BLaER1 treated with 17β-estradiol and CSF1 and Interleukin-3, amounts not matched to agents 10 nM and 100 nM (cell line): ENCODE results near the gene AQP12A.

ENCODE experiments used
- H3K27ac ChIP-seq, 11 experiments: shearing (Covaris generic); formaldehyde crosslinking; 2 replicates each; pipeline ENCODE4 v1.8.1; 2022
- H3K27me3 ChIP-seq, 11 experiments: shearing (Covaris generic); formaldehyde crosslinking; 2 replicates each; pipeline ENCODE4 v1.8.1; 2022
- H3K36me3 ChIP-seq, 11 experiments: shearing (Covaris generic); formaldehyde crosslinking; 2 replicates each; pipeline ENCODE4 v1.8.1; 2022
- H3K4me1 ChIP-seq, 10 experiments: shearing (Covaris generic); formaldehyde crosslinking; 2 replicates each; pipeline ENCODE4 v1.8.1; 2022
- H3K4me2 ChIP-seq, 11 experiments: shearing (Covaris generic); formaldehyde crosslinking; 2 replicates each; pipeline ENCODE4 v1.8.1; 2022
- H3K4me3 ChIP-seq, 10 experiments: shearing (Covaris generic); formaldehyde crosslinking; 2 replicates each; pipeline ENCODE4 v1.8.1; 2022
- H3K9ac ChIP-seq, 11 experiments: shearing (Covaris generic); formaldehyde crosslinking; 2 replicates each; pipeline ENCODE4 v1.8.1; 2022
- H3K9me3 ChIP-seq, 11 experiments: shearing (Covaris generic); formaldehyde crosslinking; replicated peaks in 1 of 11; 2 replicates each; pipeline ENCODE4 v1.8.1; 2022
- H4K20me1 ChIP-seq, 11 experiments: shearing (Covaris generic); formaldehyde crosslinking; 2 replicates each; pipeline ENCODE4 v1.8.1; 2022
- Cebpa-rat ChIP-seq, 11 experiments: shearing (Covaris generic); IDR thresholded peaks; 2 replicates each; pipeline ENCODE4 v1.8.1; 2022

Gene AQP12A

DNA sequence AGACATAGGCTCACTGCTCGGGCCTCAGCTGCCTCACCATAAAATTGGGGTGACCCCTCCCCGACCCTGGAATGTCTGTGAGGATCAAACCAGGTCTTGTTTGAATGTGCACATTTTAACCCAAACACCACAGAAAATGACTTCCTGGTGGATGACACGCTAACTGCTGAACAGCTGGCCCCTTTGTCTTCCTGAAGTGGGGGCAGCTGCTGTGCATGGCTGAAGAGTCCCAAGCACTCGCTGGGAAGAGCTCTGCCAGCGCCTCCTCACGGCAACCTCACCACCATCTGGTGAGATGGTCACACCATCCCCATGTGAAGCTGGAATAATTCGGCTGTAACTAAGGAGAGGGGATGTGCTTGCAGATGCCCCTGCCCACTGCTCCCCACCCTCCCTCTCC lies 34.0 kb downstream of the AQP12A start:
- peak overlapping the region in 6 of 11 experiments; percentile 2 to 63 (median 20); a peak in 7 of 22 replicates for H3K27ac ChIP-seq
- peak overlapping the region in 9 of 11 experiments; percentile 25 to 69 (median 53); a peak in 14 of 22 replicates for H3K4me2 ChIP-seq
- H3K36me3 ChIP-seq: no peaks in the 10 kb centered on the region
- H4K20me1 ChIP-seq: peaks cover 0 to 9% (median 0%) of the 10 kb centered on the region in 11 experiments; a peak in 4 of 22 replicates
- no peak for TF ChIP-seq Cebpa-rat (IDR thresholded peaks at IDR 0.05)
- peak overlapping the region in 3 of 11 experiments; percentile 22 to 52 (median 29); a peak in 3 of 22 replicates for H3K9ac ChIP-seq
- no peaks in the 10 kb centered on the region for H3K9me3 ChIP-seq
- peaks cover 20 to 56% (median 51%) of the 10 kb centered on the region in 10 experiments for H3K4me1 ChIP-seq
- peaks cover 0 to 1% (median 0%) of the 10 kb centered on the region in 11 experiments; a peak in 5 of 22 replicates for H3K27me3 ChIP-seq
- no peak overlapping the region for H3K4me3 ChIP-seq

DNA sequence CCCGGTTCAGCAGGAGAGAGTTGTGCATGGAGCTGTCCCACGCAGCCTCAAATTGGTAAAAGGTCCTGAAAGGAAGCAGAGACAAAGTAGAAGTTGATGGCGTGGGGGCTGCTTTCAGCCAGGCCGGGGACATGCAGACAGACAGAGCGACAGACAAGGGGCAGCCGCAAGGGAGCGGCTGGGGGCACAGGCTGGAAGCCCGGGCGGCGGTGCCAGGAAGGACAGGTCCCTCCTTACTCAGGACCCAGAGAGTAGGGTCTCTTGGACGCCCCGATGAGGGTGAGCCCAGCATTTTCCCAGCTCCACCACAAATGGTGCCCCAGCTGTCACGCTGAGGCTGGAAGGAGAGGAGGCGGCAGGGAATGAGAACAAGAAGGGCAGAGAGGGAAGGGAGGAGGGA lies 35.2 kb downstream of the AQP12A start:
- H3K9ac ChIP-seq: peak overlapping the region in 3 of 11 experiments; percentile 31 to 52 (median 40); a peak in 4 of 22 replicates
- no peaks in the 10 kb centered on the region for H3K36me3 ChIP-seq
- peaks cover 28 to 66% (median 61%) of the 10 kb centered on the region in 10 experiments for H3K4me1 ChIP-seq
- H3K27ac ChIP-seq: 0 out of 22 replicates have a peak overlapping the region, but pooled peaks of 2 of the 11 experiments have one; percentile 0 to 18
- peaks cover 0 to 10% (median 0%) of the 10 kb centered on the region in 11 experiments; a peak in 6 of 22 replicates for H3K27me3 ChIP-seq
- H3K9me3 ChIP-seq: no peaks in the 10 kb centered on the region
- peaks cover 0 to 17% (median 0%) of the 10 kb centered on the region in 11 experiments; a peak in 5 of 22 replicates for H4K20me1 ChIP-seq
- H3K4me2 ChIP-seq: peak overlapping the region; percentile 55 to 89 (median 67); a peak in 19 of 22 replicates
- no peak overlapping the region for H3K4me3 ChIP-seq
- TF ChIP-seq Cebpa-rat (IDR thresholded peaks at IDR 0.05): no peak

GRCh38 chr2:240727439-240727838 lies 35.8 kb downstream of the AQP12A start:
- Histone ChIP-seq H3K27me3 (peaks cover 0 to 10% (median 0%) of the 10 kb centered on the region in 11 experiments; a peak in 6 of 22 replicates), H3K27ac (0 out of 22 replicates have a peak overlapping the region, but pooled peaks of 2 of the 11 experiments have one; percentile 0 to 18), H3K4me1 (peaks cover 28 to 66% (median 61%) of the 10 kb centered on the region in 10 experiments), H3K36me3 (no peaks in the 10 kb centered on the region), H3K9ac (peak overlapping the region in 3 of 11 experiments; percentile 31 to 52 (median 40); a peak in 6 of 22 replicates), H3K4me2 (peak overlapping the region; percentile 55 to 89 (median 67)), H3K9me3 (no peaks in the 10 kb centered on the region), H3K4me3 (no peak overlapping the region), H4K20me1 (peaks cover 0 to 17% (median 0%) of the 10 kb centered on the region in 11 experiments; a peak in 5 of 22 replicates)
- no peak for TF ChIP-seq Cebpa-rat (IDR thresholded peaks at IDR 0.05)

DNA sequence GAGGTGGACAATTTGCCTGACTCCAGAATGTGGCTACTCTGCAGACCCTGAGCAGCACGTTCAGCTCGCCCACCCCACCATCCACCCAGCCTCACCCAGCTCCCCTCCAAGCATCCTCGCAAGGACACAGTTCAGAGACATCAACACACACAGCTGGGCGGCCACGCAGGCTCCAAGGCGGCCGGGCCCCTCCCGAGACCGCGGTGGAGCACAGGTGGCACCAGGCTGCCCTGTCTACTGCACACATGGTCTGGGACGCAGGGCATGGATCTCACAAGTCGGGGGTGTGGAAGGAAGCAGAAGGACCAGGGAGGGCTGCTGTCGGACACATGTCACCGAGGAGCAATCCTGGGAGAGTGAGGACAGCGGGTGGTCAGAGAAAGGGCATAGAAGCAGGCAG lies 36.2 kb downstream of the AQP12A start:
- peaks cover 0 to 10% (median 0%) of the 10 kb centered on the region in 11 experiments; a peak in 6 of 22 replicates for H3K27me3 ChIP-seq
- no peak for TF ChIP-seq Cebpa-rat (IDR thresholded peaks at IDR 0.05)
- H3K9me3 ChIP-seq: no peaks in the 10 kb centered on the region
- peak overlapping the region; percentile 55 to 89 (median 67) for H3K4me2 ChIP-seq
- H4K20me1 ChIP-seq: peaks cover 0 to 17% (median 0%) of the 10 kb centered on the region in 11 experiments; a peak in 5 of 22 replicates
- H3K4me3 ChIP-seq: no peak overlapping the region
- 0 out of 22 replicates have a peak overlapping the region, but pooled peaks of 2 of the 11 experiments have one; percentile 0 to 18 for H3K27ac ChIP-seq
- H3K4me1 ChIP-seq: peaks cover 28 to 68% (median 62%) of the 10 kb centered on the region in 10 experiments
- no peaks in the 10 kb centered on the region for H3K36me3 ChIP-seq
- peak overlapping the region in 3 of 11 experiments; percentile 31 to 52 (median 40); a peak in 5 of 22 replicates for H3K9ac ChIP-seq

GRCh38 chr2:240728361-240728760 lies 36.7 kb downstream of the AQP12A start:
- TF ChIP-seq Cebpa-rat (IDR thresholded peaks at IDR 0.05): no peak
- Histone ChIP-seq H3K9me3 (no peaks in the 10 kb centered on the region), H3K4me1 (peaks cover 28 to 72% (median 66%) of the 10 kb centered on the region in 10 experiments), H3K36me3 (no peaks in the 10 kb centered on the region), H3K27ac (0 out of 22 replicates have a peak overlapping the region, but pooled peaks of 1 of the 11 experiments have one; percentile 18), H3K4me2 (peak overlapping the region in 10 of 11 experiments; percentile 55 to 89 (median 68); a peak in 15 of 22 replicates), H3K27me3 (peaks cover 0 to 15% (median 0%) of the 10 kb centered on the region in 11 experiments; a peak in 8 of 22 replicates), H3K4me3 (no peak overlapping the region), H3K9ac (no peak overlapping the region), H4K20me1 (peaks cover 0 to 20% (median 0%) of the 10 kb centered on the region in 11 experiments; a peak in 6 of 22 replicates)

DNA sequence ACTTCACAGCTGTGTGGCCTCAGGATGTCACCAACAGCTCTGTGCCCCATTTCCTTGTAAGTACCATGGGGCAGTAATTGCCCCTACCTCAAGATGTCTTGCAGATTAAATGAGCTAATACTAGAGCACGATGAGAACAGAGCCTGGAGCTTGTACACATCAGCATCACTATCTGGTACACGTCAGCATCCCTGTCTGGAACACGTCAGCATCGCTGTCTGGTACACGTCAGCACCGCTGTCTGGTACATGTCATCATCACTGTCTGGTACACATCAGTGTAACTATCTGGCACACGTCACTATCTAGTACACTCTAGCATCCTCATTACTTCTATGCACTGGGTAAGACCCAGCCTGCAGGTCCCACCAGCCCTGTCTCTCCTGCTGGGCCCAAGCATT lies 37.2 kb downstream of the AQP12A start:
- H4K20me1 ChIP-seq: peaks cover 0 to 21% (median 0%) of the 10 kb centered on the region in 11 experiments; a peak in 6 of 22 replicates
- H3K27ac ChIP-seq: peak overlapping the region in 1 of 11 experiments; percentile 83; a peak in 2 of 22 replicates
- H3K36me3 ChIP-seq: no peaks in the 10 kb centered on the region
- H3K4me3 ChIP-seq: no peak overlapping the region
- no peak for TF ChIP-seq Cebpa-rat (IDR thresholded peaks at IDR 0.05)
- no peaks in the 10 kb centered on the region for H3K9me3 ChIP-seq
- H3K4me2 ChIP-seq: peak overlapping the region in 8 of 11 experiments; percentile 75 to 89 (median 82); a peak in 14 of 22 replicates
- peaks cover 0 to 18% (median 0%) of the 10 kb centered on the region in 11 experiments; a peak in 8 of 22 replicates for H3K27me3 ChIP-seq
- H3K4me1 ChIP-seq: peaks cover 28 to 77% (median 70%) of the 10 kb centered on the region in 10 experiments
- H3K9ac ChIP-seq: peak overlapping the region in 1 of 11 experiments; percentile 69; a peak in 2 of 22 replicates

DNA sequence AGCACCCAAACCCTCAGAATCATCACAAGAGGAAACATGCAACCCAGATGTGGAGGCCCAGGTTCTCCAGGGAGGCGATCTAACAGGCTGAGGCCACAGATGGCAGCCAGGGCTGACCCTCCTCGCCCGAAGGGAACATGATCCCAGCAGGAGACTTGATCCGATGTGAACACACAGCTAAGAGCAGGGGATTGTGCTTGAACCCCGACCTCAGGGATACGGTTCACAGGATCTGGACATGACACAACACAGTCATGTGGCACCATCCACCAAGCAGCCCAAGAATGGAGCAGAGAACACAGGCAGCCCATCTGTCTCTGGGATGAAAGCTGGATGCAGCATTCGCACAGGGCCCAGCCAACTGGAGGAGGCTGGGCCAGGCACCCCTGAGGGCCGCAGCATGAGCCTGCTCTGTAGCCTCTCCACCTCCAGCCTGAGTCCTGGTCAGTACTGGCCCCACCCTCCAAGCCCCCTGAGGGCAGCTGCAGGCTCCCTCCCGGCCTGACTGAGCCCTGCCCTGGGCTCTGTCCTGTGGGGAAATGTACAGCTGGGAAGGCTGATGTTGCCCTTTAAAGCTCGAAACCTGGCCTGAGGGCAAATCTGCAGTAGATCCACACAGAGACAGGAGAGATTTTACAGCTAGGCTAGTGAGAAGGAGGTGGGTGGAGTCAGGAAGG lies 39.0 kb downstream of the AQP12A start:
- Histone ChIP-seq H3K4me1 (peaks cover 28 to 70% (median 64%) of the 10 kb centered on the region in 10 experiments), H3K4me2 (peak overlapping the region; percentile 7 to 89 (median 77); a peak in 21 of 22 replicates), H3K27ac (peak overlapping the region in 8 of 11 experiments; percentile 6 to 83 (median 56); a peak in 15 of 22 replicates), H3K9ac (peak overlapping the region in 6 of 11 experiments; percentile 20 to 73 (median 46); a peak in 9 of 22 replicates), H3K4me3 (no peak overlapping the region), H4K20me1 (peaks cover 0 to 21% (median 0%) of the 10 kb centered on the region in 11 experiments; a peak in 6 of 22 replicates), H3K36me3 (no peaks in the 10 kb centered on the region), H3K27me3 (peaks cover 0 to 18% (median 0%) of the 10 kb centered on the region in 11 experiments; a peak in 8 of 22 replicates), H3K9me3 (no peaks in the 10 kb centered on the region)
- no peak for TF ChIP-seq Cebpa-rat (IDR thresholded peaks at IDR 0.05)

DNA sequence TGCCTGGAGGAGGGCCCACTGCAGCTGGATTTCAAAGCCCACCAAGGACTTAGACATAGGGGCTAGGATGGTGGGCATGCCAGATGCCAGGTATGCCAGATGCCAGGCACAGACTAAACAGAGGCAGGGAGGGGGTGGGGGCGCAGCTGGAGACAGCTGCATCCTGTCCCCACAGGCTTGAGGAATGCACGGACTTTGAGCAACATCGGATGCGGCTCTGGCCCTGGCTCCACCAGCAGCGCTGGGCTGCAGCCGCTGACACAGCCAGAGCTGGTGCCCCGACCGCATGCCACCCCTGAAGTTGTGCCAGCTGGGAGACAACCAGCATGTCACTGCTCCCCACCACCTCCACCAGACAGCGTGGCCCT lies 39.5 kb downstream of the AQP12A start:
- TF ChIP-seq Cebpa-rat (IDR thresholded peaks at IDR 0.05): peak in 1 of 11 experiments; percentile 30; a peak in 2 of 22 replicates
- H3K4me3 ChIP-seq: no peak overlapping the region
- H3K36me3 ChIP-seq: no peaks in the 10 kb centered on the region
- peaks cover 0 to 18% (median 0%) of the 10 kb centered on the region in 11 experiments; a peak in 8 of 22 replicates for H3K27me3 ChIP-seq
- H3K9me3 ChIP-seq: no peaks in the 10 kb centered on the region
- H3K4me1 ChIP-seq: peaks cover 28 to 68% (median 60%) of the 10 kb centered on the region in 10 experiments
- H3K27ac ChIP-seq: peak overlapping the region in 8 of 11 experiments; percentile 43 to 83 (median 57); a peak in 15 of 22 replicates
- H4K20me1 ChIP-seq: peaks cover 0 to 21% (median 0%) of the 10 kb centered on the region in 11 experiments; a peak in 6 of 22 replicates
- peak overlapping the region; percentile 7 to 89 (median 77); a peak in 20 of 22 replicates for H3K4me2 ChIP-seq
- H3K9ac ChIP-seq: peak overlapping the region in 7 of 11 experiments; percentile 20 to 73 (median 32); a peak in 10 of 22 replicates
